ENCODE data around the gene SEMA6C. TPM values are rescaled to one million over a fixed set of nuclear protein-coding genes. Genes with fewer than 3 reads are reported as not detected.

SEMA6C gene
- total RNA-seq, 1 experiment from 2014 or later: 8.2 TPM

DNA sequence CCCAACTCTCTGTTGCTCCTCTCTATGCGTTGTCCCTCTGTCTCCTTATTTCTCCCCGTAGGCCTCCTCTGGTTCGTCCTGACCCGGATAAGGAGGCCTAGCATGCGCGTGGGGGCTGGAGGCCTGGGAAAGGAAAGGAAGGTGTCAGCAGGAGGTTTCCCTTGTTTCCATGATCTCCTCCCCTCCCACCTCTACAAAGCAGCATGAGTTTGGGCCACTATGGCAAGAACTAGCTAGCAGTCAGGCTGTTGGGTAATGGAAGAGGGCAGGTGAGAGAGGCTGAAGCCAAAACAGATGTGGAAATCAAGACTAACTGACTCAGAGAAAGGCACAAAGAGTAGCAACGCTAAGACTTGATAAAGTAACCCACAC lies 687 bp upstream of the SEMA6C start:
- no peaks in the 10 kb centered on the region for H4K20me1 ChIP-seq (ENCODE audit: insufficient read depth)
- TF ChIP-seq EZH2phosphoT487 (IDR thresholded peaks at IDR 0.05; ENCODE audit: borderline replicate concordance) (no peak), TCF7L2 (IDR thresholded peaks at IDR 0.05; ENCODE audit: borderline replicate concordance, extremely low read depth, insufficient read depth, insufficient read length) (no peak), YY1 (IDR thresholded peaks at IDR 0.05; ENCODE audit: extremely low read depth, insufficient replicate concordance, low read depth, low read length) (no peak)
- TF ChIP-seq, protein P1, sequence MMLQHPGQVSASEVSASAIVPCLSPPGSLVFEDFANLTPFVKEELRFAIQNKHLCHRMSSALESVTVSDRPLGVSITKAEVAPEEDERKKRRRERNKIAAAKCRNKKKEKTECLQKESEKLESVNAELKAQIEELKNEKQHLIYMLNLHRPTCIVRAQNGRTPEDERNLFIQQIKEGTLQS (IDR thresholded peaks at IDR 0.05): no peak
- TF ChIP-seq, protein P2, sequence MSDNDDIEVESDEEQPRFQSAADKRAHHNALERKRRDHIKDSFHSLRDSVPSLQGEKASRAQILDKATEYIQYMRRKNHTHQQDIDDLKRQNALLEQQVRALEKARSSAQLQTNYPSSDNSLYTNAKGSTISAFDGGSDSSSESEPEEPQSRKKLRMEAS (IDR thresholded peaks at IDR 0.05): no peak
- peak overlapping the region; percentile 59 for H3K9ac ChIP-seq (ENCODE audit: low read length)
- no peaks in the 10 kb centered on the region for H3K9me2 ChIP-seq (ENCODE audit: insufficient read depth)
- RAD21 ChIA-PET (ENCODE audit: low non-redundant PET in 1 of 2, low total read pairs in 2 of 2, uncharacterized antibody in 2 of 2, unreplicated experiment in 2 of 2): no interaction called here
- CTCF ChIA-PET: no interaction called here
- peak overlapping the region; percentile 91 for H3K4me2 ChIP-seq (ENCODE audit: low read length)
- H2AFZ ChIP-seq (ENCODE audit: low read depth, low read length, poor library complexity, severe bottlenecking): no peak overlapping the region
- intact Hi-C loops (cut with micrococcal nuclease): no loop called here
- DNase-seq (ENCODE audit: low read depth, low spot score): no peak
- ATAC-seq: no peak
- H3K79me2 ChIP-seq (ENCODE audit: insufficient read depth, low read length): no peaks in the 10 kb centered on the region
- TSS peak; percentile 34 for BruUV-seq (replicated peaks)
- H3K27me3 ChIP-seq (ENCODE audit: insufficient read depth, low read length): no peaks in the 10 kb centered on the region
- H3K4me3 ChIP-seq (replicated peaks in 1 of 2; ENCODE audit: low read depth in 1 of 2, low read length in 2 of 2): peak overlapping the region; percentile 50 to 68
- no peaks in the 10 kb centered on the region for H3K9me3 ChIP-seq (ENCODE audit: control insufficient read depth in 1 of 2, insufficient read depth in 1 of 2, low read depth in 1 of 2, low read length in 2 of 2)
- peaks cover 8 to 17% of the 10 kb centered on the region in 2 experiments; a peak in 3 of 4 replicates for H3K4me1 ChIP-seq (ENCODE audit: control insufficient read depth in 1 of 2, insufficient read depth in 2 of 2, low read length in 2 of 2)
- POLR2A ChIA-PET: no interaction called here
- no peaks in the 10 kb centered on the region for H3K36me3 ChIP-seq (ENCODE audit: control insufficient read depth in 1 of 2, insufficient read depth in 2 of 2, low read length in 2 of 2)
- H3K27ac ChIP-seq (ENCODE audit: low read depth, low read length): 0 out of 2 replicates have a peak overlapping the region, but pooled peaks have one; percentile 13

DNA sequence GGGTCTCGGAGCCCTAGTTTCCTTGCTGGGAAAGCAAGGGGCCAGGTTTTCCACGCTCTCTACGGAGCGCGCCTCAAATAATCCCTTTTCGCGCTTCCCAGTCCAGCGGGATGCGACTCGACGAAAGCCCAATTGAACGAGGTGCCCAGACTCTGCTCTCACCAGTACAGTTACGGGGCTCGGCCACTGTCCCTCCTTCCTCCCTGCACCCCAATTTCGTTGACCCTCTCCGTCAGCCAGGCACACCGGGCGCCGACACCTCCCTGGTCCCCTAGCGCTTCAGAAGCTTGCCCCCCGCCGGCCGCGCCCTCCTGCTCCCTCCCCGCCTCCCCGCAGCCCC lies 389 bp downstream of the SEMA6C start:
- Histone ChIP-seq H3K27ac (ENCODE audit: low read depth, low read length) (no peak overlapping the region; the same call in 1 of the 2 replicates), H3K9me2 (ENCODE audit: insufficient read depth) (no peaks in the 10 kb centered on the region), H3K4me1 (ENCODE audit: control insufficient read depth in 1 of 2, insufficient read depth in 2 of 2, low read length in 2 of 2) (peaks cover 8 to 17% of the 10 kb centered on the region in 2 experiments; a peak in 3 of 4 replicates), H3K4me2 (ENCODE audit: low read length) (peak overlapping the region; percentile 91), H3K9ac (ENCODE audit: low read length) (peak overlapping the region; percentile 59), H3K36me3 (ENCODE audit: control insufficient read depth in 1 of 2, insufficient read depth in 2 of 2, low read length in 2 of 2) (no peaks in the 10 kb centered on the region), H3K9me3 (ENCODE audit: control insufficient read depth in 1 of 2, insufficient read depth in 1 of 2, low read depth in 1 of 2, low read length in 2 of 2) (no peaks in the 10 kb centered on the region), H3K4me3 (replicated peaks in 1 of 2; ENCODE audit: low read depth in 1 of 2, low read length in 2 of 2) (peak overlapping the region; percentile 50 to 68), H3K79me2 (ENCODE audit: insufficient read depth, low read length) (no peaks in the 10 kb centered on the region), H3K27me3 (ENCODE audit: insufficient read depth, low read length) (no peaks in the 10 kb centered on the region), H2AFZ (ENCODE audit: low read depth, low read length, poor library complexity, severe bottlenecking) (no peak overlapping the region), H4K20me1 (ENCODE audit: insufficient read depth) (no peaks in the 10 kb centered on the region)
- ATAC-seq: no peak
- POLR2A ChIA-PET: no interaction called here
- TSS peak; percentile 39 for BruUV-seq (replicated peaks)
- CTCF ChIA-PET: no interaction called here
- no peak for DNase-seq (ENCODE audit: low read depth, low spot score)
- TF ChIP-seq SRF (IDR thresholded peaks at IDR 0.05; ENCODE audit: low read depth) (no peak), CBX3 (IDR thresholded peaks at IDR 0.05; ENCODE audit: low read depth) (no peak), EGR1 (IDR thresholded peaks at IDR 0.05; ENCODE audit: low read depth) (no peak), JUND (IDR thresholded peaks at IDR 0.05) (no peak), FOSL1 (IDR thresholded peaks at IDR 0.05; ENCODE audit: low read depth) (no peak), ZNF274 (IDR thresholded peaks at IDR 0.05; ENCODE audit: low read depth, low read length) (no peak), TCF7L2 (IDR thresholded peaks at IDR 0.05; ENCODE audit: borderline replicate concordance, extremely low read depth, insufficient read depth, insufficient read length) (no peak)
- TF ChIP-seq, protein P3, sequence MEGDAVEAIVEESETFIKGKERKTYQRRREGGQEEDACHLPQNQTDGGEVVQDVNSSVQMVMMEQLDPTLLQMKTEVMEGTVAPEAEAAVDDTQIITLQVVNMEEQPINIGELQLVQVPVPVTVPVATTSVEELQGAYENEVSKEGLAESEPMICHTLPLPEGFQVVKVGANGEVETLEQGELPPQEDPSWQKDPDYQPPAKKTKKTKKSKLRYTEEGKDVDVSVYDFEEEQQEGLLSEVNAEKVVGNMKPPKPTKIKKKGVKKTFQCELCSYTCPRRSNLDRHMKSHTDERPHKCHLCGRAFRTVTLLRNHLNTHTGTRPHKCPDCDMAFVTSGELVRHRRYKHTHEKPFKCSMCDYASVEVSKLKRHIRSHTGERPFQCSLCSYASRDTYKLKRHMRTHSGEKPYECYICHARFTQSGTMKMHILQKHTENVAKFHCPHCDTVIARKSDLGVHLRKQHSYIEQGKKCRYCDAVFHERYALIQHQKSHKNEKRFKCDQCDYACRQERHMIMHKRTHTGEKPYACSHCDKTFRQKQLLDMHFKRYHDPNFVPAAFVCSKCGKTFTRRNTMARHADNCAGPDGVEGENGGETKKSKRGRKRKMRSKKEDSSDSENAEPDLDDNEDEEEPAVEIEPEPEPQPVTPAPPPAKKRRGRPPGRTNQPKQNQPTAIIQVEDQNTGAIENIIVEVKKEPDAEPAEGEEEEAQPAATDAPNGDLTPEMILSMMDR (IDR thresholded peaks at IDR 0.05 in 2 of 3, conservative IDR thresholded peaks at IDR 0.05 in 1 of 3; ENCODE audit: borderline replicate concordance in 1 of 3, insufficient read depth in 1 of 3, low read depth in 2 of 3, low read length in 2 of 3): no peak
- RAD21 ChIA-PET (ENCODE audit: low non-redundant PET in 1 of 2, low total read pairs in 2 of 2, uncharacterized antibody in 2 of 2, unreplicated experiment in 2 of 2): no interaction called here
- intact Hi-C loops (cut with micrococcal nuclease): no loop called here

Measured in HCT116 (cell line).